ENCODE measurements around the gene ARMH1.

The ARMH1 gene

GRCh38 chr1:44674113-44675000, at the start of gene ARMH1, which contains the start of gene TMEM53:
TSS of gene ARMH1 (plus strand) at chr1:44674714. CDS start at chr1:44689698, 14,984 bp downstream.
TSS of gene TMEM53 (minus strand) at chr1:44674481. CDS start at chr1:44674391, 90 bp downstream.
- DNase-seq: peak; percentile 47 to 99 (median 98)

GRCh38 chr1:44625348-44625747, 49.2 kb upstream of the ARMH1 start:
- DNase-seq: peak in 1 of 56 donors; percentile 31

- DNase-seq: no peak
Observed at GRCh38 chr1:44628962-44629756, 45.4 kb upstream of the ARMH1 start.

- no peak for DNase-seq
Observed at GRCh38 chr1:44630116-44630515, 44.4 kb upstream of the ARMH1 start.

- DNase-seq: peak in 2 of 56 donors; percentile 25 to 59
Observed at GRCh38 chr1:44631333-44631646, 43.2 kb upstream of the ARMH1 start.

GRCh38 chr1:44631647-44632539, 42.6 kb upstream of the ARMH1 start:
- DNase-seq: peak in 54 of 56 donors; percentile 33 to 88 (median 71)

GRCh38 chr1:44632598-44632997, 41.9 kb upstream of the ARMH1 start:
- DNase-seq: no peak

- no peak for DNase-seq
Observed at GRCh38 chr1:44634606-44635189, 39.8 kb upstream of the ARMH1 start.

GRCh38 chr1:44635439-44635838, 39.1 kb upstream of the ARMH1 start:
- no peak for DNase-seq

- no peak for DNase-seq
Observed at GRCh38 chr1:44636083-44636687, 38.3 kb upstream of the ARMH1 start.

GRCh38 chr1:44636688-44637598, 37.6 kb upstream of the ARMH1 start:
- no peak for DNase-seq

GRCh38 chr1:44637702-44638411, 36.7 kb upstream of the ARMH1 start:
- DNase-seq: no peak

GRCh38 chr1:44640200-44640853, 34.2 kb upstream of the ARMH1 start:
- no peak for DNase-seq

GRCh38 chr1:44641126-44642102, 33.1 kb upstream of the ARMH1 start:
- peak in 1 of 56 donors; percentile 9 for DNase-seq

- peak in 2 of 56 donors; percentile 8 to 10 for DNase-seq
Observed at GRCh38 chr1:44642255-44642654, 32.3 kb upstream of the ARMH1 start.

GRCh38 chr1:44642925-44643324, 31.6 kb upstream of the ARMH1 start:
- DNase-seq: no peak
